Measurements from ENCODE around the gene FBLN7. TPM values are rescaled to one million over a fixed set of nuclear protein-coding genes. Genes with fewer than 3 reads are reported as not detected.
A peak's percentile ranks its signal among the peaks of the same experiment; 100 is the strongest.

The FBLN7 gene
- total and polyA plus RNA-seq, 4 donors: 0.60 to 2.4 (median 1.9) TPM

- Histone ChIP-seq H3K9ac (ENCODE audit: low read depth in 1 of 2, low read length in 2 of 2) (no peak overlapping the region), H3K4me1 (ENCODE audit: control insufficient read depth in 4 of 4, insufficient read depth in 4 of 4, low read length in 3 of 4) (peaks cover 0 to 8% (median 3%) of the 10 kb centered on the region in 4 donors), H3K36me3 (ENCODE audit: control insufficient read depth in 4 of 4, insufficient read depth in 3 of 4, low read depth in 1 of 4, low read length in 3 of 4) (no peaks in the 10 kb centered on the region), H3K27me3 (ENCODE audit: control insufficient read depth in 4 of 4, insufficient read depth in 4 of 4, low read length in 3 of 4) (no peaks in the 10 kb centered on the region), H3K27ac (ENCODE audit: low read depth in 1 of 2, low read length in 2 of 2) (no peak overlapping the region), H3K9me3 (ENCODE audit: control insufficient read depth in 4 of 4, low read length in 3 of 4) (no peaks in the 10 kb centered on the region), H3K4me3 (ENCODE audit: low read depth in 1 of 3, low read length in 3 of 3) (no peak overlapping the region)
- no peak for DNase-seq (ENCODE audit: low spot score)
- TF ChIP-seq ZBTB33 (IDR thresholded peaks at IDR 0.05) (no peak), NR2F2 (IDR thresholded peaks at IDR 0.05) (no peak), YY1 (IDR thresholded peaks at IDR 0.05) (no peak), JUND (IDR thresholded peaks at IDR 0.05) (no peak), GABPA (IDR thresholded peaks at IDR 0.05 in 1 of 2, conservative IDR thresholded peaks at IDR 0.05 in 1 of 2) (no peak)
- TF ChIP-seq, protein P1, sequence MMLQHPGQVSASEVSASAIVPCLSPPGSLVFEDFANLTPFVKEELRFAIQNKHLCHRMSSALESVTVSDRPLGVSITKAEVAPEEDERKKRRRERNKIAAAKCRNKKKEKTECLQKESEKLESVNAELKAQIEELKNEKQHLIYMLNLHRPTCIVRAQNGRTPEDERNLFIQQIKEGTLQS (IDR thresholded peaks at IDR 0.05): no peak
Observed at GRCh38 chr2:112133344-112133743, 4.8 kb upstream of the FBLN7 start.

- Histone ChIP-seq H3K36me3 (ENCODE audit: control insufficient read depth in 4 of 4, insufficient read depth in 3 of 4, low read depth in 1 of 4, low read length in 3 of 4) (no peaks in the 10 kb centered on the region), H3K27ac (ENCODE audit: low read depth in 1 of 2, low read length in 2 of 2) (no peak overlapping the region), H3K9ac (ENCODE audit: low read depth in 1 of 2, low read length in 2 of 2) (no peak overlapping the region), H3K27me3 (ENCODE audit: control insufficient read depth in 4 of 4, insufficient read depth in 4 of 4, low read length in 3 of 4) (no peaks in the 10 kb centered on the region), H3K4me1 (ENCODE audit: control insufficient read depth in 4 of 4, insufficient read depth in 4 of 4, low read length in 3 of 4) (peaks cover 0 to 8% (median 3%) of the 10 kb centered on the region in 4 donors), H3K9me3 (ENCODE audit: control insufficient read depth in 4 of 4, low read length in 3 of 4) (no peaks in the 10 kb centered on the region), H3K4me3 (ENCODE audit: low read depth in 1 of 3, low read length in 3 of 3) (no peak overlapping the region)
- TF ChIP-seq HNF4A (conservative IDR thresholded peaks at IDR 0.05): peak; percentile 65 to 68
- TF ChIP-seq RXRA (IDR thresholded peaks at IDR 0.05): peak; percentile 51 to 62
- peak; percentile 51 for TF ChIP-seq SP1 (IDR thresholded peaks at IDR 0.05)
- TF ChIP-seq ZBTB33 (IDR thresholded peaks at IDR 0.05): no peak
- TF ChIP-seq HNF4G (IDR thresholded peaks at IDR 0.05): peak; percentile 12
- DNase-seq (ENCODE audit: low spot score): no peak
- 40% methylated on average over 4 of the region's 4 CpGs for WGBS
Observed at GRCh38 chr2:112134120-112134519, 4.1 kb upstream of the FBLN7 start.

DNA sequence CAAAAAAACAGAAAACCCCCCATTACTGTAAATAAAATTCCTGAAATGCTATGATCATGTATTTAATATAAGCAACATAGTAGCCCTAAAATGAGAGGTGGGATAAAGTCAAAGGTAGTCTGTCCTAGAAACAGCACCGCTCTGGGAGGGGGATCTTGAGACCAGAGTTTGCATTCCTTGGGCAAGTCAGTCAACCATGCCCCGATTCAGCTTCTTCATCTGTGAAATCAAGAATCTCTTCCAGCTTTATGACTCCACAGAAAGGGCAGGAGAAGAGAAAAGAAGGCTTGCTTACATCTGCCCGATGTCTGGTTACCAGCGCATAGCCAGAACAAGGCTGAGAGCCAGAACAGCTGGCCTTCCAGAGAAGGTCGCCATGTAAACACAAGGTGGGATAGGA lies 2.1 kb upstream of the FBLN7 start:
- H3K27me3 ChIP-seq (ENCODE audit: control insufficient read depth in 4 of 4, insufficient read depth in 4 of 4, low read length in 3 of 4): no peaks in the 10 kb centered on the region
- H3K27ac ChIP-seq (ENCODE audit: low read depth in 1 of 2, low read length in 2 of 2): no peak overlapping the region
- H3K9ac ChIP-seq (ENCODE audit: low read depth in 1 of 2, low read length in 2 of 2): no peak overlapping the region
- no peaks in the 10 kb centered on the region for H3K36me3 ChIP-seq (ENCODE audit: control insufficient read depth in 4 of 4, insufficient read depth in 3 of 4, low read depth in 1 of 4, low read length in 3 of 4)
- no peak overlapping the region for H3K4me3 ChIP-seq (ENCODE audit: low read depth in 1 of 3, low read length in 3 of 3)
- no peaks in the 10 kb centered on the region for H3K9me3 ChIP-seq (ENCODE audit: control insufficient read depth in 4 of 4, low read length in 3 of 4)
- 93% methylated on average over 5 of the region's 5 CpGs for WGBS
- no peak for DNase-seq (ENCODE audit: low spot score)
- H3K4me1 ChIP-seq (ENCODE audit: control insufficient read depth in 4 of 4, insufficient read depth in 4 of 4, low read length in 3 of 4): peaks cover 0 to 8% (median 3%) of the 10 kb centered on the region in 4 donors
- TF ChIP-seq TAF1 (conservative IDR thresholded peaks at IDR 0.05) (no peak), ZBTB33 (IDR thresholded peaks at IDR 0.05) (no peak), HNF4G (IDR thresholded peaks at IDR 0.05) (no peak), EGR1 (IDR thresholded peaks at IDR 0.05; ENCODE audit: low read depth in 2 of 2) (no peak), JUND (IDR thresholded peaks at IDR 0.05) (no peak), FOXA1 (IDR thresholded peaks at IDR 0.05) (no peak), SP1 (IDR thresholded peaks at IDR 0.05) (no peak), YY1 (IDR thresholded peaks at IDR 0.05) (no peak), CTCF (IDR thresholded peaks at IDR 0.05; ENCODE audit: low read depth, low read length, missing input control) (no peak), NR2F2 (IDR thresholded peaks at IDR 0.05) (no peak), GABPA (IDR thresholded peaks at IDR 0.05 in 1 of 2, conservative IDR thresholded peaks at IDR 0.05 in 1 of 2) (no peak)
- TF ChIP-seq, protein P1 (IDR thresholded peaks at IDR 0.05): no peak
- TF ChIP-seq, protein P2, sequence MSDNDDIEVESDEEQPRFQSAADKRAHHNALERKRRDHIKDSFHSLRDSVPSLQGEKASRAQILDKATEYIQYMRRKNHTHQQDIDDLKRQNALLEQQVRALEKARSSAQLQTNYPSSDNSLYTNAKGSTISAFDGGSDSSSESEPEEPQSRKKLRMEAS (IDR thresholded peaks at IDR 0.05): no peak
